ENCODE results near the gene MSN. TPM values are rescaled to one million over a fixed set of nuclear protein-coding genes. Genes with fewer than 3 reads are reported as not detected.

The MSN gene
- polyA plus RNA-seq, 1 donor (not counting 4 experiments of a cell fraction or from before 2014, with no cell fraction given): 421 TPM

- no peaks in the 10 kb centered on the region for H3K9me3 ChIP-seq (ENCODE audit: control insufficient read depth, low read depth, low read length)
- H4K20me1 ChIP-seq (ENCODE audit: control insufficient read depth, extremely low read depth, insufficient read depth, low read length): no peaks in the 10 kb centered on the region
- H3K4me3 ChIP-seq (ENCODE audit: control insufficient read depth in 2 of 3, extremely low read depth in 1 of 3, insufficient read depth in 2 of 3, low read depth in 1 of 3, low read length in 3 of 3): no peak overlapping the region
- dilution Hi-C loops (cut with MboI; ENCODE audit: extremely low pct_ligation_motif_present, low sequenced_read_pairs): no loop called here
- H3K9ac ChIP-seq (ENCODE audit: control insufficient read depth, extremely low read depth, insufficient read depth, low read length): no peak overlapping the region
- no peaks in the 10 kb centered on the region for H3K79me2 ChIP-seq (ENCODE audit: control insufficient read depth, insufficient read depth, low read length)
- H3K36me3 ChIP-seq (ENCODE audit: control insufficient read depth in 2 of 2, extremely low read depth in 1 of 2, insufficient read depth in 2 of 2, low read length in 2 of 2): no peaks in the 10 kb centered on the region
- H3K4me2 ChIP-seq (ENCODE audit: control insufficient read depth, extremely low read depth, insufficient read depth, low read depth, low read length): no peak overlapping the region
- FAIRE-seq: no peak
- H3K27ac ChIP-seq (ENCODE audit: control insufficient read depth, insufficient read depth, low read length): no peak overlapping the region
- H2AFZ ChIP-seq (ENCODE audit: control insufficient read depth, low read length): peak overlapping the region; percentile 12
- H3K4me1 ChIP-seq (ENCODE audit: control insufficient read depth, extremely low read depth, insufficient read depth, low read length): no peaks in the 10 kb centered on the region
- H3K9me1 ChIP-seq (ENCODE audit: control insufficient read depth, extremely low read depth, insufficient read depth, low read length): no peaks in the 10 kb centered on the region
- no peaks in the 10 kb centered on the region for H3K27me3 ChIP-seq (ENCODE audit: control insufficient read depth, extremely low read depth, insufficient read depth, low read length)
- DNase-seq (ENCODE audit: low read depth, low spot score): no peak
- TF ChIP-seq CTCF (optimal IDR thresholded peaks at IDR 0.05 in 1 of 3, IDR thresholded peaks at IDR 0.05 in 1 of 3, conservative IDR thresholded peaks at IDR 0.05 in 1 of 3; ENCODE audit: extremely low read depth in 1 of 3, insufficient read depth in 2 of 3, low read length in 3 of 3): no peak
- no peak for TF ChIP-seq EZH2 (IDR thresholded peaks at IDR 0.05; ENCODE audit: low read length)
Observed at GRCh38 chrX:65772842-65773241, 105.4 kb downstream of the MSN start.

DNA sequence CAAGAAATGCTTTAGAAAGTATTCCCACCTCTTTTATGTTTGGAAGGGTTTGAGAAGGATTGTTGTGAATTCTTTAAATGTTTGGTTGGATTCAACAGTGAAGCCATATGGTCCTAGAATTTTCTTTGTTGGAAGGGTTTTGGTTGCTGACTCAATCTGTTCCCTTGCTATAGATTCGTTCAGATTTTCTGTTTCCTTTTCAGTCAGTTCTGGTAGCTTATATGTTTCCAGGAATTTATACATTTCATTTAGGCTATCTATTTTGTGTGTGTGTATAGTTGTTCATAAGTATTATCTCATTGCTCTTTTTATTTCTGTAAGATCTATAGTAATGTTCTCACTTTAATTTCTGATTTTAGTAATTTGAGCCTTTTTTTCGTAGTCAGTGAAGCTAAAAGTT lies 114.4 kb downstream of the MSN start:
- TF ChIP-seq EZH2 (IDR thresholded peaks at IDR 0.05; ENCODE audit: low read length) (no peak), CTCF (optimal IDR thresholded peaks at IDR 0.05 in 1 of 3, IDR thresholded peaks at IDR 0.05 in 1 of 3, conservative IDR thresholded peaks at IDR 0.05 in 1 of 3; ENCODE audit: extremely low read depth in 1 of 3, insufficient read depth in 2 of 3, low read length in 3 of 3) (no peak)
- no peaks in the 10 kb centered on the region for H3K4me1 ChIP-seq (ENCODE audit: control insufficient read depth, extremely low read depth, insufficient read depth, low read length)
- no peaks in the 10 kb centered on the region for H3K79me2 ChIP-seq (ENCODE audit: control insufficient read depth, insufficient read depth, low read length)
- no peak overlapping the region for H3K27ac ChIP-seq (ENCODE audit: control insufficient read depth, insufficient read depth, low read length)
- no peak overlapping the region for H2AFZ ChIP-seq (ENCODE audit: control insufficient read depth, low read length)
- no peak overlapping the region for H3K4me3 ChIP-seq (ENCODE audit: control insufficient read depth in 2 of 3, extremely low read depth in 1 of 3, insufficient read depth in 2 of 3, low read depth in 1 of 3, low read length in 3 of 3)
- no peak for FAIRE-seq
- H3K4me2 ChIP-seq (ENCODE audit: control insufficient read depth, extremely low read depth, insufficient read depth, low read depth, low read length): no peak overlapping the region
- no peak overlapping the region for H3K9ac ChIP-seq (ENCODE audit: control insufficient read depth, extremely low read depth, insufficient read depth, low read length)
- DNase-seq (ENCODE audit: low read depth, low spot score): no peak
- dilution Hi-C loops (cut with MboI; ENCODE audit: extremely low pct_ligation_motif_present, low sequenced_read_pairs): no loop called here
- H3K9me3 ChIP-seq (ENCODE audit: control insufficient read depth, low read depth, low read length): no peaks in the 10 kb centered on the region
- no peaks in the 10 kb centered on the region for H4K20me1 ChIP-seq (ENCODE audit: control insufficient read depth, extremely low read depth, insufficient read depth, low read length)
- H3K9me1 ChIP-seq (ENCODE audit: control insufficient read depth, extremely low read depth, insufficient read depth, low read length): no peaks in the 10 kb centered on the region
- H3K36me3 ChIP-seq (ENCODE audit: control insufficient read depth in 2 of 2, extremely low read depth in 1 of 2, insufficient read depth in 2 of 2, low read length in 2 of 2): no peaks in the 10 kb centered on the region
- no peaks in the 10 kb centered on the region for H3K27me3 ChIP-seq (ENCODE audit: control insufficient read depth, extremely low read depth, insufficient read depth, low read length)

Measured in keratinocyte (primary cell).